Measurements from ENCODE around the gene CLSTN3. TPM values are rescaled to one million over a fixed set of nuclear protein-coding genes. Genes with fewer than 3 reads are reported as not detected.

The CLSTN3 gene
- total and polyA plus RNA-seq, 9 of the 15 experiments (the other 6 are each of a cell fraction or from before 2014, with no cell fraction given), result 0.08 to 23.2 (median 11.0) TPM

DNA sequence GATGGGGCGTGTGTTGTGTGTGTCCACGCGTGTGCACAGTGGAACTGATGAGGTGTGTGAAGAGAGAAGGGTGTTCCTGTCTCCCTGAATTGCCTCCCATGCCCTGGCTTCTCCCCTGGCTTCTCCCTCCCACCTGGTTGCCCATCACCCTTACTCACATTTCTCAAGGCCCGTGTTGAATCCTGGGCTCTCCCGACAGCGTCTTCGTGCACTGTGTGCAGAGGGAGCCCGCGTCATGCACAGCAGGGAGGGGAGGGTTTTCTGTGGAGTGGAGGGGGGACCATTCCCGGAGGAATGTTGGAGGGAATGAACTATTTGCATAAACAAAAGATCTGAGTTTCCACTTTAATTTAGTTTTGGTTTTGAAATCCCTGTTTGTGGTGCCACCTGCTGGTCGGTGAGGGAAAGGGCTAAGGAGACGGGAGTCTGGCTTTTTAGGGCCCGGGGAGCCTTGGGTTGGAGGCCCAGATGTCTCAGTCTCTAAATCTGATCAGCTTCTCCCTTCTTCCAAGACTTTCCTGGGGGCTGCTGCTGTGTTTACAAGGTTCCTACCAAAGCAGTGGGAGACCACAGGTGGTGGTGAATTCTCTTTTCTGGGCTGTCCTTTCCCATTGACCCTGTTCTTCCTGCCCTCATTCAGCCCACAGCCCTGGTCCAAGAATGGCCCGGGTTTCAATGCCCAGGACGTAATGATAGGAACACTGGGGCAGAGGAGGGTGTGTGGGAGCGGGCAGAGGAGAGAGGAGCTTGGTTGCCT lies 37.8 kb upstream of the CLSTN3 start, which contains the start of gene C1R:
Gene C1R, minus strand, starts transcription at position 217 of the 757 bp plus-strand sequence. Its CDS starts 57 bp downstream, at position 160.
- no peak within 1 kb of the TSS for H3K27ac ChIP-seq (ENCODE audit: extremely low read depth, low read depth, low read length)
- BruUV-seq (replicated peaks), result no TSS peak
- H4K20me1 ChIP-seq (replicated peaks; ENCODE audit: control insufficient read depth, insufficient read depth, low read length), result no peaks in the 10 kb centered on the region
- H3K79me2 ChIP-seq (ENCODE audit: control insufficient read depth, insufficient read depth, low read length), result no peaks in the 10 kb centered on the region
- H3K9ac ChIP-seq (ENCODE audit: insufficient read depth in 1 of 2, low read depth in 2 of 2, low read length in 2 of 2), result peak within 1 kb of the TSS in 1 of 2 experiments; percentile 71; a peak in 2 of 4 replicates
- 31% methylated on average over 12 of the region's 16 CpGs for WGBS (ENCODE audit: insufficient coverage, low coverage, missing lambda C conversion rate)
- H3K27me3 ChIP-seq (ENCODE audit: control insufficient read depth in 2 of 2, insufficient read depth in 2 of 2, low read length in 2 of 2), result no peaks in the 10 kb centered on the region; a peak in 1 of 5 replicates
- ChIA-PET POLR2A (interaction anchor here (1.3 kb wide), 1 partner anchor 148 kb away, joined by 4 read pairs; the partner anchor contains the start of genes C12orf57 and RNU7-1), CTCF (ENCODE audit: low intra/inter-chr PET ratio) (interaction anchor here (0.6 to 1.5 kb wide), 5 partner anchors 9 to 148 kb away, joined by 3 to 7 read pairs (median 4); partner anchors contain the start of genes C12orf57 and C1S)
- in situ Hi-C loops (cut with MboI), result no loop called here
- peaks cover 6 to 24% of the 10 kb centered on the region in 2 experiments; a peak in 3 of 5 replicates for H3K4me1 ChIP-seq (replicated peaks in 1 of 2; ENCODE audit: control insufficient read depth in 2 of 2, insufficient read depth in 2 of 2, low read length in 2 of 2)
- intact Hi-C loops (cut with micrococcal nuclease), result loop anchor here (2.0 kb wide), 2 partner anchors 16 to 32 kb away; partner anchors contain the start of genes C1RL and C1S
- H3K36me3 ChIP-seq (ENCODE audit: control insufficient read depth, insufficient read depth, low read length), result no peaks in the 10 kb centered on the region
- peak; percentile 76 for ATAC-seq
- no peaks in the 10 kb centered on the region for H3K9me1 ChIP-seq (ENCODE audit: control insufficient read depth, insufficient read depth, low read length)
- peak; percentile 58 to 71 (median 60) for DNase-seq (ENCODE audit: extremely low read depth in 1 of 4, low spot score in 3 of 4)
- no peak within 1 kb of the TSS for H3K4me3 ChIP-seq
- FAIRE-seq, result peak; percentile 88
- H2AFZ ChIP-seq (ENCODE audit: low read depth, low read length), result peak within 1 kb of the TSS; percentile 66
- H3K4me2 ChIP-seq (ENCODE audit: insufficient read depth, low read length), result peak within 1 kb of the TSS; percentile 52; the same call in 1 of the 2 replicates
- H3K9me3 ChIP-seq (replicated peaks; ENCODE audit: control insufficient read depth, insufficient read depth, low read depth, low read length), result no peaks in the 10 kb centered on the region
- TF ChIP-seq, protein P1, sequence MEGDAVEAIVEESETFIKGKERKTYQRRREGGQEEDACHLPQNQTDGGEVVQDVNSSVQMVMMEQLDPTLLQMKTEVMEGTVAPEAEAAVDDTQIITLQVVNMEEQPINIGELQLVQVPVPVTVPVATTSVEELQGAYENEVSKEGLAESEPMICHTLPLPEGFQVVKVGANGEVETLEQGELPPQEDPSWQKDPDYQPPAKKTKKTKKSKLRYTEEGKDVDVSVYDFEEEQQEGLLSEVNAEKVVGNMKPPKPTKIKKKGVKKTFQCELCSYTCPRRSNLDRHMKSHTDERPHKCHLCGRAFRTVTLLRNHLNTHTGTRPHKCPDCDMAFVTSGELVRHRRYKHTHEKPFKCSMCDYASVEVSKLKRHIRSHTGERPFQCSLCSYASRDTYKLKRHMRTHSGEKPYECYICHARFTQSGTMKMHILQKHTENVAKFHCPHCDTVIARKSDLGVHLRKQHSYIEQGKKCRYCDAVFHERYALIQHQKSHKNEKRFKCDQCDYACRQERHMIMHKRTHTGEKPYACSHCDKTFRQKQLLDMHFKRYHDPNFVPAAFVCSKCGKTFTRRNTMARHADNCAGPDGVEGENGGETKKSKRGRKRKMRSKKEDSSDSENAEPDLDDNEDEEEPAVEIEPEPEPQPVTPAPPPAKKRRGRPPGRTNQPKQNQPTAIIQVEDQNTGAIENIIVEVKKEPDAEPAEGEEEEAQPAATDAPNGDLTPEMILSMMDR (IDR thresholded peaks at IDR 0.05 in 2 of 3, conservative IDR thresholded peaks at IDR 0.05 in 1 of 3; ENCODE audit: insufficient read depth in 2 of 3, low read depth in 1 of 3, low read length in 3 of 3), result peak; percentile 61 to 84 (median 81)
- TF ChIP-seq, protein P2, sequence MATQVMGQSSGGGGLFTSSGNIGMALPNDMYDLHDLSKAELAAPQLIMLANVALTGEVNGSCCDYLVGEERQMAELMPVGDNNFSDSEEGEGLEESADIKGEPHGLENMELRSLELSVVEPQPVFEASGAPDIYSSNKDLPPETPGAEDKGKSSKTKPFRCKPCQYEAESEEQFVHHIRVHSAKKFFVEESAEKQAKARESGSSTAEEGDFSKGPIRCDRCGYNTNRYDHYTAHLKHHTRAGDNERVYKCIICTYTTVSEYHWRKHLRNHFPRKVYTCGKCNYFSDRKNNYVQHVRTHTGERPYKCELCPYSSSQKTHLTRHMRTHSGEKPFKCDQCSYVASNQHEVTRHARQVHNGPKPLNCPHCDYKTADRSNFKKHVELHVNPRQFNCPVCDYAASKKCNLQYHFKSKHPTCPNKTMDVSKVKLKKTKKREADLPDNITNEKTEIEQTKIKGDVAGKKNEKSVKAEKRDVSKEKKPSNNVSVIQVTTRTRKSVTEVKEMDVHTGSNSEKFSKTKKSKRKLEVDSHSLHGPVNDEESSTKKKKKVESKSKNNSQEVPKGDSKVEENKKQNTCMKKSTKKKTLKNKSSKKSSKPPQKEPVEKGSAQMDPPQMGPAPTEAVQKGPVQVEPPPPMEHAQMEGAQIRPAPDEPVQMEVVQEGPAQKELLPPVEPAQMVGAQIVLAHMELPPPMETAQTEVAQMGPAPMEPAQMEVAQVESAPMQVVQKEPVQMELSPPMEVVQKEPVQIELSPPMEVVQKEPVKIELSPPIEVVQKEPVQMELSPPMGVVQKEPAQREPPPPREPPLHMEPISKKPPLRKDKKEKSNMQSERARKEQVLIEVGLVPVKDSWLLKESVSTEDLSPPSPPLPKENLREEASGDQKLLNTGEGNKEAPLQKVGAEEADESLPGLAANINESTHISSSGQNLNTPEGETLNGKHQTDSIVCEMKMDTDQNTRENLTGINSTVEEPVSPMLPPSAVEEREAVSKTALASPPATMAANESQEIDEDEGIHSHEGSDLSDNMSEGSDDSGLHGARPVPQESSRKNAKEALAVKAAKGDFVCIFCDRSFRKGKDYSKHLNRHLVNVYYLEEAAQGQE (IDR thresholded peaks at IDR 0.05; ENCODE audit: borderline replicate concordance), result peak; percentile 54; the same call in 1 of the 2 replicates
- TF ChIP-seq, protein P2 (CRISPR knock-in tag; IDR thresholded peaks at IDR 0.05; ENCODE audit: low read depth), result no peak
- TF ChIP-seq, protein P3, sequence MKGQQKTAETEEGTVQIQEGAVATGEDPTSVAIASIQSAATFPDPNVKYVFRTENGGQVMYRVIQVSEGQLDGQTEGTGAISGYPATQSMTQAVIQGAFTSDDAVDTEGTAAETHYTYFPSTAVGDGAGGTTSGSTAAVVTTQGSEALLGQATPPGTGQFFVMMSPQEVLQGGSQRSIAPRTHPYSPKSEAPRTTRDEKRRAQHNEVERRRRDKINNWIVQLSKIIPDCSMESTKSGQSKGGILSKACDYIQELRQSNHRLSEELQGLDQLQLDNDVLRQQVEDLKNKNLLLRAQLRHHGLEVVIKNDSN (CRISPR knock-in tag; IDR thresholded peaks at IDR 0.05), result no peak
- TF ChIP-seq, protein P4, sequence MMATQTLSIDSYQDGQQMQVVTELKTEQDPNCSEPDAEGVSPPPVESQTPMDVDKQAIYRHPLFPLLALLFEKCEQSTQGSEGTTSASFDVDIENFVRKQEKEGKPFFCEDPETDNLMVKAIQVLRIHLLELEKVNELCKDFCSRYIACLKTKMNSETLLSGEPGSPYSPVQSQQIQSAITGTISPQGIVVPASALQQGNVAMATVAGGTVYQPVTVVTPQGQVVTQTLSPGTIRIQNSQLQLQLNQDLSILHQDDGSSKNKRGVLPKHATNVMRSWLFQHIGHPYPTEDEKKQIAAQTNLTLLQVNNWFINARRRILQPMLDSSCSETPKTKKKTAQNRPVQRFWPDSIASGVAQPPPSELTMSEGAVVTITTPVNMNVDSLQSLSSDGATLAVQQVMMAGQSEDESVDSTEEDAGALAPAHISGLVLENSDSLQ (IDR thresholded peaks at IDR 0.05), result no peak
- TF ChIP-seq SMC3 (conservative IDR thresholded peaks at IDR 0.05; ENCODE audit: insufficient read depth, low read depth, low read length), result peak; percentile 52; the same call in 1 of the 2 replicates
- peak; percentile 60 to 67 for TF ChIP-seq RAD21 (CRISPR knock-in tag; conservative IDR thresholded peaks at IDR 0.05 in 1 of 2, IDR thresholded peaks at IDR 0.05 in 1 of 2)

Measured in K562 (cell line).